Left forelimb (tissue), 1 donor: ENCODE data around the gene SPINDOC.
"Not testable (repeated sequence)": the region's sequence is repeated elsewhere in the genome, so short reads cannot be mapped to it uniquely, and the experiment has no call there.

Experiments
- DNase-seq: peaks from one replicate; pipeline ENCODE4 v3.0.0-alpha.2; 2018; ENCODE audit warnings: low spot score

Gene SPINDOC

DNA sequence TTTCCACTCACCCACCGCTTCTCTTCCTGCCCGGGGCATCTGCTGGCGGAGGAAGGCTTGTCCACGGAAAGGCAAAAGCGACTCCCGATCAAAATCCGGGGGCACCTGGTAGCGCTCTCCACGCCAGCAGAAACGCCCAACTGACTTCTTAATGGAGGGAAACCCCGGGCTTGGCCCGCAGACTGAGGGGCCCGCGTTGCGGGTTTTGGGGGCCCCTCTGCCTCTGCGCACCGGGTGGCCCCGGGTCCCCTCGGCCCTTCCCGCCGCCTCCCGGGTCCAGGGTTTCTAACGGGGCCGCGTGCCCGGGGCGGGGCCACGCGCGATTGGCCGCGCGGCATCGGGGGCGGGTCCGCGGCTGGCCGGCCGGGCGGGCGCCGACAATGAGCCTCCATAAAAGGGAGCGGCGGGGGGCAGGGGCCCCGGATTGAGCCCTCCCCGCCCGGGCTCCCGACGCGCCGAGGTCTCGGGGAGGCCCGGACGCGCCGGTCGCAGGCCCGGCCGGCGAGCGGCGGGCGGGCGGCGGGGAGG lies at the start of gene SPINDOC:
Gene SPINDOC, plus strand, starts transcription at position 422 of the 528 bp plus-strand sequence. CDS start 231 bp downstream, outside the sequence.
- DNase-seq: peak; percentile 87

GRCh38 chr11:63763496-63764339 lies 49.5 kb upstream of the SPINDOC start:
- peak; percentile 71 for DNase-seq

GRCh38 chr11:63764340-63764678 lies 48.9 kb upstream of the SPINDOC start:
- peak; percentile 66 for DNase-seq

DNA sequence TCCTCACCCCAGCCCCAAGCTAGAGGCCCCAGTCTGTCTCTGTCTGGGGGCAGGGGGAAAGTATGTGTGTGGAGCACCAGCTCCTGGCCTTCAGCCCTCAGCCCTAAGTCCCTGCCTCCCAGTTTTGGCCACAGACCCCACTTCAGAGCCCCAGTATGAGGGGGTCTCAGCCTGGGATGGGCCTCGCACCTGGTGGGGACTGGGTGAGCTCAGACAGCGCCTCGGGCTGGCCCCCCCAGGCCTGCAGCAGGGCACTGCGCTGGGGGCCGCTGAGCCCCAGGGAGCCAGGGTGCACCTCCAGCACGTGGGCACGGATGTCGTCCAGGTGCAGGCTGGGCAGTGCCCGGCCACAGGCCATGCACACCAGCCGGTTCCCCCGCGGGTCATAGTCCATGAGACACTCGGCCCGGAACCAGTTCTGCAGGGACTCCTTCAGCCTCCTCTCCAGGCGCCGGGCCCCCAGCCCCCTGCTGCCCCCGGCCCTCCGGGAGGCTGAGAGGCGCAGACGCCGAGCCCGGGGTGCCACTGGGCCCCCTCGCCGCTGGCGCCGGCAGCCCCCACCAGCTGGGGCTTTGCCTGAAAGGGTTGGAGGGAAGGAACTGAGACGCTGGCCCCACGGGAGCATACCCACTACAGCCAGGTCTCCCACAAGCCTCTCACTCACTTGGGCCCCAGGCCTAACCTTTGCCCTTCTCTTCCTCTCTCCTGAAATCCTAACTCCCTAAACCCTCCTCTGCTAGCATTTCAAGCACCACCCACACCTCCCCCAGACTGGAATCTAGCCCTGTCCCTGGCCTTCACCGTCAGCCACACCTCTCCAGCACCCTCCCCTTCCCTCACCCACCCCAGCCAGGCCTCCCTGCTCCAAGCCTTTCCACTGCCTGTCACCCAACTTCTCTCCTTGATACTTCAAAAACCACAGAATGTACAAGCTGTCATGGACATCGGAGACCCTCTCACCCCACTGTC lies 48.3 kb upstream of the SPINDOC start:
- peak; percentile 65 for DNase-seq

DNA sequence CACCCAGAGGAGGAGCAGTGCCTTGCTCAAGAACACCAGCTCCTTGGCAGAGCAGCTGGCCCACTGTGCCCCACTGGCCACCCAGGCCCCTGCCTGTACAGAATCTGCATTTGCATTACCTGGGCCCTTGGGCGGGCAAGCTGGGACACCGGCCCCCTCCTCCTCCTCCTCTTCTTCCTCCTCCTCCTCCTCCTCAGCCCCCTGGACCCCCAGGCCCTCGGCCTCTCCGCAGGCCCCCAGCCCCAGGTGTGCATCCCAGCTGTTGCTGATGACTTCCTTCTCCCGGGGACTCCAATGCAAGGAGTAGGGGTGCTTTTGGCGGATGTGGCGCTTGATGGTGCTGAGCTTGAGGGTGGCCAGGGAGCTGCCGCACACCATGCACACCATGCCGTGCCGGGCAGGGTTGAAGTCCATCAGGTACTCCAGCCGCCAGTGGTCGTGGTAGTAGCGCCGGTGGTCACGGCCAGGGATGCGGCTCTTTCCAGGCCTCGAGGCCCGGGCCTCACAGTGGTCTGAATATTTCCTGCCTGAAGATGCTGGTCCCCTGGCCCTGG lies 47.5 kb upstream of the SPINDOC start:
- DNase-seq: no peak

- DNase-seq: no peak
These were observed 46.6 kb upstream of the SPINDOC start for GRCh38 chr11:63766531-63767235.

DNA sequence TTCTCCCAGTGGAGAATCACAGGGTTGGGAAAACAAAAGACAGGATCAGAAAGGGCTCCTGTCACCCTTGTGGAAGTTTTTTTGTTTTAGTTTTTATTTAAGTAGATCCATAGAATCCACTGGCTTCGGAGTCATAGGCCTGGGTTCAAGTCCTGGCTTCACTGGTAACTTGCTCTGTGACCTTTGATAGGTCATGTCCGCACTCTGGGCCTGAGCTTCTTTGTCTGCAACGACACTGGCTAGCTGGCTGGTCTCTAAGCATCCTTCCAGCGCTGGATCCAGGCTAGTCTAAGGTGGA lies 46.0 kb upstream of the SPINDOC start:
- DNase-seq: no peak

- DNase-seq: peak; percentile 81
These were observed 45.6 kb upstream of the SPINDOC start for GRCh38 chr11:63767565-63768236.

- DNase-seq: peak; percentile 86
These were observed 44.8 kb upstream of the SPINDOC start, which contains the start of gene ZFTA for GRCh38 chr11:63768237-63769041. Gene ZFTA (minus strand): TSS chr11:63768775. CDS start chr11:63768622, 153 bp downstream.

- peak; percentile 68 for DNase-seq
These were observed 44.1 kb upstream of the SPINDOC start for GRCh38 chr11:63769042-63769713.

- peak; percentile 68 for DNase-seq
These were observed 43.4 kb upstream of the SPINDOC start for GRCh38 chr11:63769714-63770455.

DNA sequence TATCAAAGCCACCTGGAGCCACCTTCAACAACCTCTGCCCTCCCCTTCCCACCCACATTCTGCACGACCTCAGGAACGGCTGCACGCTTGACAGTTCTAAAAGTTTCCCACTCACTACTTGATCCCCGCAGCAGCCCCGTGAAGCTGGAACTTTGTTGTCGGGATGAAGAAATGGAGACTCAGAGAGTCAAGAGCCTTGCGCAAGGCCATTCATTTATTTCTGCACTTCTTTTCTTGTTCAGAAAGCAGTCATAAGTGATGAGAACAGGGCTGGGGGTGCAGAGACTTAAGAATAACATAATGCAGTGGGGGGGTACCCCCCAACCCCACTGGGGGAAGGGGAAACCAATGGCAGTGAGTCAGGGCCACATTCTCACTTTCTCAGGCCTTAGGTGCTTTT lies 42.5 kb upstream of the SPINDOC start:
- no peak for DNase-seq

DNA sequence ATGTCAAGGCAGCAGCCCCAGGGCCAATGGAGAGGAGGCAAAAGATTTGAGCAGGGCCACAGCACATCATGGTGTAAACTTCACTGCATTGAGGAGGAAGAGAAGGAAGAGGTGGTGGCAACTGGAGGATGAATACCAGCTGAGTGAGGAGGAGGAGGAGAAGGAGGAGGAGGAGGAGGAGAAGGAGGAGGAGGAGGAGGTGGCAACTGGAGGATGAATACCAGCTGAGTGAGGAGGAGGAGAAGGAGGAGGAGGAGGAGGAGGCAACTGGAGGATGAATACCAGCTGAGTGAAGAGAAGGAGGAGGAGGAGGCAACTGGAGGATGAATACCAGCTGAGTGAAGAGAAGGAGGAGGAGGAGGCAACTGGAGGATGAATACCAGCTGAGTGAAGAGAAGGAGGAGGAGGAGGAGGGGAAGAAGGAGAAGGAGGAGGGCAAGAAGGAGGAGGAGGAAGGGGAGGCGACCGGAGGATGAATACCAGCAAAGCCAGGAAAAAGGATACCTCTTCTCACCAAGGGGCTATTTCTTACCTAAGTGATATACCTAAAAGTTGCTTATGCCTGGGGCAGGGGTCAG lies 41.4 kb upstream of the SPINDOC start:
- not testable (repeated sequence) for DNase-seq

DNA sequence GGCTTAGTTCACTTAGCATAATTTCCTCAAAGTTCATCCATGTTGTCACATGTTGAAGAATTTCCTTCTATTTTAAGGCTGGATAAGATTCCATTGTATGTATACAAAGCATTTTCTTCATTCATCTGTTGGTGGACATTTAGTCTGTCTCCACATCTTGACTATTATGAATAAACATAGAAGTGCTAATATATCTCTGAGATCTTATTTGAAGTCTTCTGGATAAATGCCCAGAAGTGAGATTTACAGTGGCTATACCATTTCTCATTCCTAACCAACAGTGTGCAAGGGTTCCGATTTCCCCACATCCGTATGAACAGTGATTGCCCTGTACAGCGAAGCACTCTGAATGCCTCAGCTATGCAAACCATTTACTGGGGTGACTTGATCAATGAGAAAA lies 38.1 kb upstream of the SPINDOC start:
- no peak for DNase-seq

DNA sequence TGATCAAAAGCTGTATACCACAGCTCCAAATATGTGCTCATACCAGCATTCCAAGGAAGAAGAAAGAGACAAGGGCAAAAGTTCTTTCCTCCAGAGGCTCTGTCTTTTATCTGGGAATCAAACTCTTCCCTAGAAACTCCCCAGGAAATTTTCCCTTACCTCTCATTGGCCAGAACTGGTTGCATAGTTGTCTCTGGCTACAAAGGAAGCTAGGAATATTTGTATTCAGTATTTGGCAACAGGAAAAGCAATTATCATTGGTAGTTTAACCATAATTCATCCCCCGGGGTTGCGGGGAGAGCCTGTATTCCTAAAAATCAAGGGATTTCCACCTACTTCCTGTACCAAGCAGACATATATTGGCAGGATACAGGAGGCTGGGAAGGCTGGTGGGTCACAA lies 34.2 kb upstream of the SPINDOC start:
- DNase-seq: no peak

- DNase-seq: no peak
These were observed 30.5 kb upstream of the SPINDOC start for GRCh38 chr11:63782749-63783148.

- DNase-seq: no peak
These were observed 29.2 kb upstream of the SPINDOC start for GRCh38 chr11:63783925-63784592.

- DNase-seq: no peak
These were observed 27.4 kb upstream of the SPINDOC start for GRCh38 chr11:63785823-63786222.
